Caco-2 (cell line): ENCODE results near the gene SKP2. TPM values are rescaled to one million over a fixed set of nuclear protein-coding genes. Genes with fewer than 3 reads are reported as not detected.

Source experiments
- Bru-seq: library from RNA; stranded (reverse); fragments of 400-500 nt; gene quantifications from one replicate; lab custom pipeline; 2021; lab: Mats Ljungman, UMichigan
- BruChase-seq, 2 experiments: library from RNA; stranded (reverse); fragments of 400-500 nt; gene quantifications; one replicate each; lab custom pipeline; 2021; lab: Mats Ljungman, UMichigan
- BruUV-seq: library from RNA; stranded (reverse); fragments of 400-500 nt; replicated peaks from 2 replicates; lab custom pipeline; 2021; lab: Mats Ljungman, UMichigan
- CTCF ChIA-PET: fragments of 300-600 bp; sonication (Branson Sonifier 250); formaldehyde crosslinking; loops from one replicate; lab custom pipeline; 2022; ENCODE audit warnings: antibody characterized with exemption; lab: Charles Lee
- POLR2A ChIA-PET: fragments of 300-600 bp; sonication (Branson Sonifier 250); formaldehyde crosslinking; loops from one replicate; lab custom pipeline; 2022; ENCODE audit warnings: antibody characterized with exemption; lab: Charles Lee
- DNase-seq, 2 experiments: peaks; one replicate each; pipeline versions ENCODE4 v3.0.0 to v3.0.0-alpha.2; 2020 to 2022
- H3K27me3 ChIP-seq: replicated peaks from 2 replicates; pipeline ENCODE4 v1.6.0; 2011; ENCODE audit warnings: low read length; ENCODE audit not compliant: control insufficient read depth, insufficient read depth
- H3K36me3 ChIP-seq: 2 replicates; pipeline ENCODE4 v1.5.1; 2011; ENCODE audit warnings: low read length; ENCODE audit not compliant: control insufficient read depth, insufficient read depth
- H3K4me1 ChIP-seq: fragments of 250-450 bp; sonication (Bioruptor Pico); 2 replicates; pipeline ENCODE4 v1.5.1; 2020; ENCODE audit warnings: mild to moderate bottlenecking
- H3K4me3 ChIP-seq: 2 replicates; pipeline ENCODE4 v1.5.1; 2011; ENCODE audit warnings: low read depth, mild to moderate bottlenecking, control low read depth, low read length
- H3K9me3 ChIP-seq: fragments of 250-450 bp; sonication (Bioruptor Pico); 2 replicates; pipeline ENCODE4 v1.5.1; 2020; ENCODE audit warnings: mild to moderate bottlenecking, moderate library complexity
- H3K27ac Mint-ChIP-seq: one replicate; pipeline ENCODE4 v1.8.0; 2022; ENCODE audit warnings: mixed read lengths; ENCODE audit not compliant: unreplicated experiment
- H3K27me3 Mint-ChIP-seq: one replicate; pipeline ENCODE4 v1.8.0; 2022; ENCODE audit warnings: mixed read lengths; ENCODE audit not compliant: insufficient read depth, unreplicated experiment
- H3K36me3 Mint-ChIP-seq: one replicate; pipeline ENCODE4 v1.8.0; 2022; ENCODE audit warnings: mild to moderate bottlenecking, mixed read lengths; ENCODE audit not compliant: insufficient read depth, unreplicated experiment
- H3K4me1 Mint-ChIP-seq: one replicate; pipeline ENCODE4 v1.8.0; 2022; ENCODE audit warnings: low read depth, mixed read lengths; ENCODE audit not compliant: unreplicated experiment
- H3K4me3 Mint-ChIP-seq: one replicate; pipeline ENCODE4 v1.8.0; 2022; ENCODE audit warnings: mild to moderate bottlenecking, moderate library complexity, mixed read lengths; ENCODE audit not compliant: unreplicated experiment
- H3K9me3 Mint-ChIP-seq: one replicate; pipeline ENCODE4 v1.8.0; 2022; ENCODE audit warnings: mixed read lengths; ENCODE audit not compliant: unreplicated experiment
- intact Hi-C: fragments of 100-400 bp; cut with micrococcal nuclease; formaldehyde crosslinking; loops from one replicate; pipeline ENCODE4 v1.10.0; 2022; ENCODE audit not compliant: unreplicated experiment
- long read RNA-seq: library from polyadenylated mRNA; stranded (forward); transcript quantifications from one replicate; pipeline ENCODE4 v2.0.0, GENCODE V29; 2022
- total RNA-seq: library from RNA; stranded (reverse); gene quantifications from 2 replicates; pipeline ENCODE4 v1.2.3, GENCODE V29; 2022
- TF ChIP-seq, protein P1 (sequence below), 2 experiments: fragments of 200-600 bp in 1 of 2; IDR thresholded peaks; 1 replicate in 1 of 2; 2 replicates in 1 of 2; pipeline versions ENCODE4 v1.5.1 to v1.8.0; 2011 to 2022; ENCODE audit warnings: antibody characterized with exemption in 1 of 2, control low read depth in 1 of 2, inconsistent platforms in 1 of 2, low read depth in 1 of 2, low read length in 1 of 2, mild to moderate bottlenecking in 1 of 2, moderate library complexity in 1 of 2; ENCODE audit not compliant: insufficient read depth in 1 of 2, severe bottlenecking in 1 of 2, unreplicated experiment in 1 of 2

Gene SKP2
- total RNA-seq, result 192 and 230 TPM in 2 replicates
- Bru-seq, nascent RNA, result percentile 97 among the genes with signal in this experiment
- percentile 97 among the genes with signal in this experiment for BruChase-seq, experiment 1, labeled RNA remaining after a 2-hour chase
- BruChase-seq, experiment 2, labeled RNA remaining after a 6-hour chase, result percentile 98 among the genes with signal in this experiment
- long read RNA-seq, transcript SKP2-202 (10 exons, 3,759 nt), result major isoform, 54 of 99 reads
- long read RNA-seq, transcript SKP2-201 (10 exons, 1,537 nt), result minor isoform, 11 of 99 reads
- long read RNA-seq, partial matches to known transcripts, result 6 of 99 reads
- long read RNA-seq, other reads (novel, unspliced or antisense), result 24 of 99 reads

DNA sequence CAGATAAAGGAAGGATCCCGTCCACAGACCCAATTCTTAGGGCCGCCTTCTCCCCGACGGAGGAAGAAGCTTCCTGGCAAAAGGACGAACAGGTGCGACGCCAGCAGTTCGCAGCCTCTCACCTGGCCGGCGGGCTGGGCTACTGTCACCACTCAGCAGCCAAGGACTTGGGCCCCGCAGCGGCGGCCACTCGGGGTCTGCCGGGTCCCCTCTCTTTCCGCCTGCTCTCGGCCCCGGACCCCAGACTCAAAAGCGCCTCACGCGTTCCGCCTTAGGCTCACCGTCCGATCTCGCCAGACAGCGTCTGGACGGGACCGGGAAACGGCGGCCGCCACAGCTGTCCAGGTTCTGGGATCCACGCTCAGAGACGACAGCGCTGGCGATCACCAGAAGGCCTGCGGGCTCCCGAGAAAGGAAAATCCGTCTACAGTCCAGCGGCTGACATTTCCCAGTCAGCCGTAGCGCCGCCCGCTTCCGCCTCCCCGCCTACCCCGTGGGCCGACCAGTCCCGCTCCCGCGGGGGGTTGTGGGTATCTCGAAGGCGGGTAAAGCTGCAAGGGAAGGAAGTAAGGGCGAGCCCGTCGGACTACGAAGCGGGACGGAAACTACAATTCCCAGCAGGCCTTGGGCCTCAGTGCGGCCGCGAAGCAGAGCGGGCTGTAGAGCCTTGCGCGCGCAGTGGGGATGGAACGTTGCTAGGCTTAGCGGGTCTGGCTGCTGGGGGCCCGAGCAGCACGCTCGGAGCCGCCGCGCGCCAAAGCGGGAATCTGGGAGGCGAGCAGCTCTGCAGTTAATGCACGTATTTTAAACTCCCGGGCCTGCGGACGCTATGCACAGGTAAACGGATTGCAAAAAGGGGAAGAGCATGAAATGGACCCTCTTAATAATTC, at the start of gene SKP2, which contains the start of gene LMBRD2:
SKP2 (plus strand) TSS at position 678 of the 890 bp plus-strand sequence; CDS start at position 830, 152 bp downstream.
LMBRD2 (minus strand) TSS at position 454 of the 890 bp plus-strand sequence. CDS start 8,538 bp downstream, outside the sequence.
- H3K4me1 Mint-ChIP-seq, result peaks cover 54% of the 10 kb centered on the region
- peaks cover 5% of the 10 kb centered on the region; the same call in 1 of the 2 replicates for H3K9me3 ChIP-seq
- intact Hi-C loops, result loop anchor here (2.0 kb wide), 2 partner anchors 27 to 73 kb away; no protein-coding TSS in a partner anchor
- POLR2A ChIA-PET, result interaction anchor here (0.8 to 1.0 kb wide), 2 partner anchors 10 to 73 kb away, joined by 4 to 6 read pairs; no protein-coding TSS in a partner anchor
- H3K27me3 Mint-ChIP-seq, result no peaks in the 10 kb centered on the region
- peaks cover 9% of the 10 kb centered on the region for H3K9me3 Mint-ChIP-seq
- peaks cover 59% of the 10 kb centered on the region for H3K4me1 ChIP-seq
- H3K36me3 ChIP-seq, result peaks cover 6% of the 10 kb centered on the region; the same call in 1 of the 2 replicates
- peak; percentile 98 for DNase-seq
- TF ChIP-seq, protein P1, sequence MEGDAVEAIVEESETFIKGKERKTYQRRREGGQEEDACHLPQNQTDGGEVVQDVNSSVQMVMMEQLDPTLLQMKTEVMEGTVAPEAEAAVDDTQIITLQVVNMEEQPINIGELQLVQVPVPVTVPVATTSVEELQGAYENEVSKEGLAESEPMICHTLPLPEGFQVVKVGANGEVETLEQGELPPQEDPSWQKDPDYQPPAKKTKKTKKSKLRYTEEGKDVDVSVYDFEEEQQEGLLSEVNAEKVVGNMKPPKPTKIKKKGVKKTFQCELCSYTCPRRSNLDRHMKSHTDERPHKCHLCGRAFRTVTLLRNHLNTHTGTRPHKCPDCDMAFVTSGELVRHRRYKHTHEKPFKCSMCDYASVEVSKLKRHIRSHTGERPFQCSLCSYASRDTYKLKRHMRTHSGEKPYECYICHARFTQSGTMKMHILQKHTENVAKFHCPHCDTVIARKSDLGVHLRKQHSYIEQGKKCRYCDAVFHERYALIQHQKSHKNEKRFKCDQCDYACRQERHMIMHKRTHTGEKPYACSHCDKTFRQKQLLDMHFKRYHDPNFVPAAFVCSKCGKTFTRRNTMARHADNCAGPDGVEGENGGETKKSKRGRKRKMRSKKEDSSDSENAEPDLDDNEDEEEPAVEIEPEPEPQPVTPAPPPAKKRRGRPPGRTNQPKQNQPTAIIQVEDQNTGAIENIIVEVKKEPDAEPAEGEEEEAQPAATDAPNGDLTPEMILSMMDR (IDR thresholded peaks at IDR 0.05; ENCODE audit: insufficient read depth in 1 of 2, low read depth in 1 of 2, low read length in 1 of 2, severe bottlenecking in 1 of 2, unreplicated experiment in 1 of 2), result no peak
- CTCF ChIA-PET, result interaction anchor here (0.5 to 4.2 kb wide), 3 partner anchors 26 to 184 kb away, joined by 3 to 36 read pairs (median 3); no protein-coding TSS in a partner anchor
- peak within 1 kb of the TSS; percentile 98 for H3K4me3 ChIP-seq
- peak within 1 kb of the TSS; percentile 85 for H3K27ac Mint-ChIP-seq
- BruUV-seq, result no TSS peak
- H3K36me3 Mint-ChIP-seq, result peaks cover 48% of the 10 kb centered on the region
- no peaks in the 10 kb centered on the region for H3K27me3 ChIP-seq
- H3K4me3 Mint-ChIP-seq, result peak within 1 kb of the TSS; percentile 75

DNA sequence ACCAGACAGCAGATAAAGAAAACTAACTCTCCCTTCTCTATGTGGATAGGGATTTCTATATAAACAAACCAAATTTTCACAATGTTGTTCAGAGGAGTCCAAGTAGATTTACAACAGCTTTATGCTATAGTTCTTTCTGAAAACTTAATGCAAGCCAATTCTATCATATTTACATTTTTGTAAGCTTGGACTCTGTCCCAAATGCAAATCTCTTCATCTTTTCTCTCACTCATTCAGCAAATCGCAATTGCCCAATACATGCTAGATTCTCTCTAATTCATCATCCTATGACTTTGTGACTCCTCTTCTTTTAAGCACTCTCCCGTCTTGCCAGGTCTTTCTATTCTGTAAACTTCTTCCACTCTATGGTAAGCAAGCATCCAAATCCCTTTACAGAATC, 46.1 kb upstream of the SKP2 start:
- intact Hi-C loops, result no loop called here
- Histone ChIP-seq H3K27me3 (no peaks in the 10 kb centered on the region), H3K36me3 (no peaks in the 10 kb centered on the region), H3K9me3 (no peaks in the 10 kb centered on the region), H3K4me3 (no peak overlapping the region), H3K4me1 (0 out of 2 replicates have a peak, but pooled peaks cover 6% of the 10 kb centered on the region)
- no peaks in the 10 kb centered on the region for H3K9me3 Mint-ChIP-seq
- H3K36me3 Mint-ChIP-seq, result peaks cover 11% of the 10 kb centered on the region
- TF ChIP-seq, protein P1 (IDR thresholded peaks at IDR 0.05; ENCODE audit: insufficient read depth in 1 of 2, low read depth in 1 of 2, low read length in 1 of 2, severe bottlenecking in 1 of 2, unreplicated experiment in 1 of 2), result no peak
- ChIA-PET POLR2A (no interaction called here), CTCF (interaction anchor here (1.4 kb wide), 1 partner anchor 27 kb away, joined by 4 read pairs; no protein-coding TSS in a partner anchor)
- no peaks in the 10 kb centered on the region for H3K27me3 Mint-ChIP-seq
- no peak for DNase-seq
- no TSS peak for BruUV-seq
- H3K4me1 Mint-ChIP-seq, result peaks cover 12% of the 10 kb centered on the region
- H3K4me3 Mint-ChIP-seq, result no peak overlapping the region
- no peak overlapping the region for H3K27ac Mint-ChIP-seq
